Smooth muscle cell (in vitro differentiated cells): ENCODE results near the gene ZNF770. TPM values are rescaled to one million over a fixed set of nuclear protein-coding genes. Genes with fewer than 3 reads are reported as not detected.
"Not testable (repeated sequence)": the region's sequence is repeated elsewhere in the genome, so short reads cannot be mapped to it uniquely, and the experiment has no call there.

Source experiments
- DNase-seq: peaks from one replicate; lab custom pipeline; 2025; ENCODE audit not compliant: unreplicated experiment; lab: John Stamatoyannopoulos, UW
- H2AFZ ChIP-seq: fragments of 200-600 bp; sonication (generic); 2 replicates; pipeline ENCODE4 v1.6.0; 2016; ENCODE audit warnings: antibody characterized with exemption, low read depth, mild to moderate bottlenecking
- H3F3A ChIP-seq: fragments of 200-600 bp; sonication (generic); 2 replicates; pipeline ENCODE4 v1.6.0; 2017; ENCODE audit warnings: antibody characterized with exemption, low read depth
- H3K27ac ChIP-seq: fragments of 200-600 bp; sonication (generic); 2 replicates; pipeline ENCODE4 v1.5.1; 2016; ENCODE audit warnings: low read depth, mild to moderate bottlenecking
- H3K27me3 ChIP-seq: fragments of 200-600 bp; sonication (generic); 2 replicates; pipeline ENCODE4 v1.6.1; 2016; ENCODE audit warnings: low read depth, mild to moderate bottlenecking
- H3K36me3 ChIP-seq: fragments of 200-600 bp; sonication (generic); 2 replicates; pipeline ENCODE4 v1.5.1; 2016; ENCODE audit warnings: low read depth
- H3K4me1 ChIP-seq: fragments of 200-600 bp; sonication (generic); 2 replicates; pipeline ENCODE4 v1.5.1; 2016; ENCODE audit warnings: low read depth
- H3K4me2 ChIP-seq: fragments of 200-600 bp; sonication (generic); 2 replicates; pipeline ENCODE4 v1.6.0; 2016; ENCODE audit warnings: mild to moderate bottlenecking
- H3K4me3 ChIP-seq: fragments of 200-600 bp; sonication (generic); 2 replicates; pipeline ENCODE4 v1.5.1; 2016; ENCODE audit warnings: mild to moderate bottlenecking
- H3K79me2 ChIP-seq: fragments of 200-600 bp; sonication (generic); 2 replicates; pipeline ENCODE4 v1.6.0; 2016; ENCODE audit warnings: low read depth, mild to moderate bottlenecking
- H3K9ac ChIP-seq: fragments of 200-600 bp; sonication (generic); 2 replicates; pipeline ENCODE4 v1.6.0; 2016; ENCODE audit warnings: low read depth
- H3K9me3 ChIP-seq: fragments of 200-600 bp; sonication (generic); replicated peaks from 2 replicates; pipeline ENCODE4 v1.5.1; 2016; ENCODE audit warnings: low read depth
- H4K20me1 ChIP-seq: fragments of 200-600 bp; sonication (generic); 2 replicates; pipeline ENCODE4 v1.6.0; 2016; ENCODE audit warnings: low read depth
- WGBS: methylation state at CpG from one replicate; pipeline ENCODE4 v1.1.7; 2016; ENCODE audit warnings: low lambda C conversion rate; 5-methylcytosine and 5-hydroxymethylcytosine counted together
- polyA plus RNA-seq: library from polyadenylated mRNA; unstranded; fragments of >200 nt; fragmentation: Nextera tagmentation; extraction: Ambion mirVana; gene quantifications from 2 replicates; pipeline ENCODE4 v1.2.1, GENCODE V29; 2016
- total RNA-seq: library from RNA; depleted of rRNA; stranded (reverse); fragments of >200 nt; gene quantifications from 2 replicates; pipeline ENCODE4 v1.2.3, GENCODE V29; 2014
- TF ChIP-seq, protein P1 (sequence below): fragments of 200-600 bp; sonication (generic); IDR thresholded peaks from 2 replicates; pipeline ENCODE4 v1.5.1; 2017; ENCODE audit warnings: borderline replicate concordance, mild to moderate bottlenecking, antibody characterized with exemption; ENCODE audit not compliant: insufficient read depth, poor library complexity, severe bottlenecking

The ZNF770 gene
- total and polyA plus RNA-seq, 2 experiments from 2014 or later: 28.7 to 32.4 TPM

DNA sequence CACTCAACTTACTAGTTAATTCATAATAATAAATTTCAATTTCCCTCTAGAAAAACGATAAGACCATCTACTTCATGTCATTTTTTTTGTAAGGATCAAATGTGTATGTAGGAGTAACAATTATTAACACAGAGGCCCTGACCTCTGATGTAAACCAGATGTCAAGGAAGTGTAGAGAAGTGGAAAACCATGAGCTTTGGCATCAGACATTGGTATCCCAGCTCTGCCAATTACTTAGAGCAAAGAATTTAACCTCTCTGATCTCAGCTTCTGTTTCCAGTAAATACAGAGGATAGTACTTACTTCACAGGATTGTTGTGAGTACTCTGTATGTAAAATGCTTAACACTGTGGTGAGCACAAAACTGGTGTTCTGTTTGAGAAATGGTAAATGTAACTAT is 36.1 kb downstream of the ZNF770 start:
- TF ChIP-seq, protein P1, sequence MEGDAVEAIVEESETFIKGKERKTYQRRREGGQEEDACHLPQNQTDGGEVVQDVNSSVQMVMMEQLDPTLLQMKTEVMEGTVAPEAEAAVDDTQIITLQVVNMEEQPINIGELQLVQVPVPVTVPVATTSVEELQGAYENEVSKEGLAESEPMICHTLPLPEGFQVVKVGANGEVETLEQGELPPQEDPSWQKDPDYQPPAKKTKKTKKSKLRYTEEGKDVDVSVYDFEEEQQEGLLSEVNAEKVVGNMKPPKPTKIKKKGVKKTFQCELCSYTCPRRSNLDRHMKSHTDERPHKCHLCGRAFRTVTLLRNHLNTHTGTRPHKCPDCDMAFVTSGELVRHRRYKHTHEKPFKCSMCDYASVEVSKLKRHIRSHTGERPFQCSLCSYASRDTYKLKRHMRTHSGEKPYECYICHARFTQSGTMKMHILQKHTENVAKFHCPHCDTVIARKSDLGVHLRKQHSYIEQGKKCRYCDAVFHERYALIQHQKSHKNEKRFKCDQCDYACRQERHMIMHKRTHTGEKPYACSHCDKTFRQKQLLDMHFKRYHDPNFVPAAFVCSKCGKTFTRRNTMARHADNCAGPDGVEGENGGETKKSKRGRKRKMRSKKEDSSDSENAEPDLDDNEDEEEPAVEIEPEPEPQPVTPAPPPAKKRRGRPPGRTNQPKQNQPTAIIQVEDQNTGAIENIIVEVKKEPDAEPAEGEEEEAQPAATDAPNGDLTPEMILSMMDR: no peak
- WGBS: 94% methylated on average over 1 of the region's 1 CpG
- Histone ChIP-seq H3K9ac (no peak overlapping the region), H3K27me3 (no peaks in the 10 kb centered on the region), H3K4me3 (no peak overlapping the region), H3K4me1 (no peaks in the 10 kb centered on the region), H3F3A (no peaks in the 10 kb centered on the region), H4K20me1 (peaks cover 13% of the 10 kb centered on the region), H2AFZ (no peak overlapping the region), H3K79me2 (peaks cover 10% of the 10 kb centered on the region), H3K36me3 (peaks cover 16% of the 10 kb centered on the region), H3K4me2 (no peak overlapping the region), H3K27ac (no peak overlapping the region), H3K9me3 (no peaks in the 10 kb centered on the region)
- DNase-seq: no peak

DNA sequence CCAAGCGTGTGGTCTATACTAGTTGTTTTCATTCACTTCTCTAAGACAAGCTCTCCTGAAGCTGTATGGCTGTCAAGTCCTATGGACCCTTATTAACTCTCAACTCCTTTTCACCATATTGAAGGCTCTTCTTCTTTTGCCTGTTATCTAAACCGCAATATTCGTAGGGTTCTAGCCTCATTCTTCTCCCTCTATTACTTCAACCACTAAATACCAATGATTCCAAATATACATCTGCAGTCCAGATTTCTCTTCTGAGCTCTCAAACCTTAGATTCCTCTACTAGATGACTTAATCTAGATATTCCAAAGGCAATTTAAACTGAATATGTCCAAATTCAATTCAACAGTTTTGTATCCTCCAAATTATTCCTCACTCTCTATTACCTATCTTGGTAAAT is 43.2 kb downstream of the ZNF770 start:
- H3K79me2 ChIP-seq: no peaks in the 10 kb centered on the region
- H2AFZ ChIP-seq: no peak overlapping the region
- peaks cover 16% of the 10 kb centered on the region for H3K36me3 ChIP-seq
- H3K27ac ChIP-seq: no peak overlapping the region
- no peak overlapping the region for H3K4me3 ChIP-seq
- no peaks in the 10 kb centered on the region for H4K20me1 ChIP-seq
- no peak for DNase-seq
- H3K9ac ChIP-seq: no peak overlapping the region
- TF ChIP-seq, protein P1: no peak
- 93% methylated on average over 3 of the region's 3 CpGs for WGBS
- no peaks in the 10 kb centered on the region for H3K4me1 ChIP-seq
- no peak overlapping the region for H3K4me2 ChIP-seq
- no peaks in the 10 kb centered on the region for H3F3A ChIP-seq
- no peaks in the 10 kb centered on the region for H3K27me3 ChIP-seq
- H3K9me3 ChIP-seq: no peaks in the 10 kb centered on the region

DNA sequence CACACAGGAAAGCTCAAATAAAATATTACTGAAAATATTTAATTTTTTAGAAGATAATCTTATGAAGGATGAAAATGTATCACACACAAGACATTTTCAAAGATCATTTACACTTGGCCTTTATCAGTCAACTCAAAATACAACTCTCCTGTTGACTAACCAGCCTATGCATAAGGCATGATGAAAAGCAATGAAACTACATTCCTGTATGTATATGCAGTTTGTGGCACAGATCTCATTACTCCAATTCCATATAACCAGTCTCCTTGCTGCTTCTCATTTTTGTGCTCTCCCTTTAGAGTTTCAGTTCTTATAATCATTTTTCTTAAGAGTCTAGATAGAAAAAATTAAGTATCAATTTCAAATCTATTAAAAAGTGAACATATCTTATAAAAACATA is 44.4 kb downstream of the ZNF770 start:
- H3K4me3 ChIP-seq: no peak overlapping the region
- H3K4me2 ChIP-seq: no peak overlapping the region
- no peaks in the 10 kb centered on the region for H3K79me2 ChIP-seq
- H3K4me1 ChIP-seq: no peaks in the 10 kb centered on the region
- H3K9me3 ChIP-seq: no peaks in the 10 kb centered on the region
- H3K27ac ChIP-seq: no peak overlapping the region
- peaks cover 16% of the 10 kb centered on the region for H3K36me3 ChIP-seq
- TF ChIP-seq, protein P1: no peak
- no peaks in the 10 kb centered on the region for H3F3A ChIP-seq
- H3K27me3 ChIP-seq: no peaks in the 10 kb centered on the region
- no peak overlapping the region for H2AFZ ChIP-seq
- no peak for DNase-seq
- no peak overlapping the region for H3K9ac ChIP-seq
- no peaks in the 10 kb centered on the region for H4K20me1 ChIP-seq

GRCh38 chr15:34943264-34943663 is 44.8 kb downstream of the ZNF770 start:
- not testable (repeated sequence) for H3K4me3 ChIP-seq, H4K20me1 ChIP-seq, H3K27ac ChIP-seq, H2AFZ ChIP-seq, H3K27me3 ChIP-seq, H3K9ac ChIP-seq, DNase-seq, H3F3A ChIP-seq, H3K9me3 ChIP-seq, H3K4me1 ChIP-seq, H3K79me2 ChIP-seq, H3K4me2 ChIP-seq
- H3K36me3 ChIP-seq: peaks cover 16% of the 10 kb centered on the region
